ENCODE results near the gene TRIB2. TPM values are rescaled to one million over a fixed set of nuclear protein-coding genes. Genes with fewer than 3 reads are reported as not detected.

TRIB2 gene
- total RNA-seq, 1 experiment from 2014 or later = 6.2 TPM

DNA sequence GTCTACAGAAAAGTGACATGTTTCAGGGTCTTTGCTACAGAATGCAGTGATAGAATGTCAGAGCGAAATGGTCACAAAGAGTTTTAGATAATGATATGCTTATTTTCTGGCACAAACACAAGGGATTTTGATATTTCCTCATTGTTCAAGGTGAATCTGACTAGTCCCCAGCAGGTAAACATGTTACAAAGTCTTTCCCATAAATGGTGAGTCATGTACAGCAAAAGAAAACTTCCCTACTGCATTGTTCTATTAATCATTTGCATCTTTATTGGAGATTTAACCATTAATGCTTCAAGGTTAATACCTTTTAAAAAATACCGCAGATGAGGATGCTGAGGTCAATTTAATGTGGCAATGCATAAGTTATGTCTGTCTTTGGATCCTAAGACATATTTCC, 19.1 kb upstream of the TRIB2 start:
- Mint-ChIP-seq H3K9me3 (ENCODE audit: low read depth, unreplicated experiment) (peaks cover 2% of the 10 kb centered on the region), H3K27ac (ENCODE audit: unreplicated experiment) (peak overlapping the region; percentile 63), H3K4me3 (ENCODE audit: low read depth, unreplicated experiment) (no peak overlapping the region), H3K27me3 (ENCODE audit: unreplicated experiment) (no peaks in the 10 kb centered on the region), H3K36me3 (ENCODE audit: insufficient read depth, unreplicated experiment) (no peaks in the 10 kb centered on the region), H3K4me1 (ENCODE audit: low read depth, unreplicated experiment) (peaks cover 45% of the 10 kb centered on the region)
- no TSS peak for BruUV-seq (replicated peaks)
- DNase-seq = no peak
- TF ChIP-seq, protein P1, sequence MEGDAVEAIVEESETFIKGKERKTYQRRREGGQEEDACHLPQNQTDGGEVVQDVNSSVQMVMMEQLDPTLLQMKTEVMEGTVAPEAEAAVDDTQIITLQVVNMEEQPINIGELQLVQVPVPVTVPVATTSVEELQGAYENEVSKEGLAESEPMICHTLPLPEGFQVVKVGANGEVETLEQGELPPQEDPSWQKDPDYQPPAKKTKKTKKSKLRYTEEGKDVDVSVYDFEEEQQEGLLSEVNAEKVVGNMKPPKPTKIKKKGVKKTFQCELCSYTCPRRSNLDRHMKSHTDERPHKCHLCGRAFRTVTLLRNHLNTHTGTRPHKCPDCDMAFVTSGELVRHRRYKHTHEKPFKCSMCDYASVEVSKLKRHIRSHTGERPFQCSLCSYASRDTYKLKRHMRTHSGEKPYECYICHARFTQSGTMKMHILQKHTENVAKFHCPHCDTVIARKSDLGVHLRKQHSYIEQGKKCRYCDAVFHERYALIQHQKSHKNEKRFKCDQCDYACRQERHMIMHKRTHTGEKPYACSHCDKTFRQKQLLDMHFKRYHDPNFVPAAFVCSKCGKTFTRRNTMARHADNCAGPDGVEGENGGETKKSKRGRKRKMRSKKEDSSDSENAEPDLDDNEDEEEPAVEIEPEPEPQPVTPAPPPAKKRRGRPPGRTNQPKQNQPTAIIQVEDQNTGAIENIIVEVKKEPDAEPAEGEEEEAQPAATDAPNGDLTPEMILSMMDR (IDR thresholded peaks at IDR 0.05; ENCODE audit: unreplicated experiment) = no peak
- intact Hi-C loops (cut with micrococcal nuclease; ENCODE audit: unreplicated experiment) = loop anchor here (5.0 kb wide), 1 partner anchor 90 kb away; no protein-coding TSS in a partner anchor
- CTCF ChIA-PET = no interaction called here

DNA sequence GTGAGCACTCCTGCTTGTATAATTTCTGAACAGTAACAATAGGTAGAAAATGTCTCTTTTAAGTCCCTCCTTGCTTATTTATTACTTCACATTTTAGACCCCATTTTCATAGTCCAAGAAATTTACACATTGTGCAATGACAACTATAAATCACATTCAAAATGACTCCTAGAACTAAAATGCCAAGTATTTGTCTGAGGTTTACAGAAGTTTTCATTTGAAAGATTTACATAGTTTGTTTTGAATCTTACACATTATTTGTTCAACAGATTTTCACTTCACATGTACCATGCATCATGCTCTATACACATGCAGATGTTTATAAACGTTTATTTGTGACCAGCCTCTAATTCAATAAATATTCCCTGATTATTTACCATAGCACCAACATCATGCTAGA, 15.7 kb upstream of the TRIB2 start:
- intact Hi-C loops (cut with micrococcal nuclease; ENCODE audit: unreplicated experiment) = no loop called here
- CTCF ChIA-PET = interaction anchor here (2.0 kb wide), 1 partner anchor 15 kb away, joined by 7 read pairs; the partner anchor contains the start of gene TRIB2
- H3K27ac Mint-ChIP-seq (ENCODE audit: unreplicated experiment) = no peak overlapping the region

DNA sequence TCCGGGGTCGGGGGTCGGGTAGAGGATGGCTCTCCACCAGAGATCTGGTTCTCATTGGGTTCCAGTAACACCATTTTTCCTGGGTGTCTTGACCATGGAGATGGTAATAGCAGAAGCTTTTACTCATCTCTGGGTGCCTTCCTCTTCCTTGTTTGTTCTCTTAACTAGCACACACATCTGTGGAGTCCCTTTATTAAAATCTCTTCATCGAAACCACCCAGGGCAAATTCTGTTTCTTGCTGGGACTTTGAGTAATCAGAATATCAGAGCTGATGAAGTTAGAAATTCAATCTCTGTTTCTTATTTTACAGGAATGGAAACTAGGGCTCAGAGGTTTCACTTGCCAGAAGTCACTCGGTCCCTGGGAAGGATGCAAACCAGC, 15.0 kb upstream of the TRIB2 start:
- Mint-ChIP-seq H3K27ac (ENCODE audit: unreplicated experiment) (no peak overlapping the region), H3K4me3 (ENCODE audit: low read depth, unreplicated experiment) (no peak overlapping the region)
- CTCF ChIA-PET = interaction anchor here (2.0 kb wide), 2 partner anchors 14 to 18 kb away, joined by 4 to 7 read pairs; partner anchors contain the start of gene TRIB2

More for the DNA sequence above, 15.7 kb upstream of the TRIB2 start:
- TF ChIP-seq, protein P1 (IDR thresholded peaks at IDR 0.05; ENCODE audit: unreplicated experiment) = no peak
- no peak for DNase-seq
- Mint-ChIP-seq H3K4me1 (ENCODE audit: low read depth, unreplicated experiment) (peaks cover 51% of the 10 kb centered on the region), H3K9me3 (ENCODE audit: low read depth, unreplicated experiment) (peaks cover 2% of the 10 kb centered on the region), H3K4me3 (ENCODE audit: low read depth, unreplicated experiment) (no peak overlapping the region), H3K27me3 (ENCODE audit: unreplicated experiment) (no peaks in the 10 kb centered on the region), H3K36me3 (ENCODE audit: insufficient read depth, unreplicated experiment) (no peaks in the 10 kb centered on the region)
- BruUV-seq (replicated peaks) = no TSS peak

DNA sequence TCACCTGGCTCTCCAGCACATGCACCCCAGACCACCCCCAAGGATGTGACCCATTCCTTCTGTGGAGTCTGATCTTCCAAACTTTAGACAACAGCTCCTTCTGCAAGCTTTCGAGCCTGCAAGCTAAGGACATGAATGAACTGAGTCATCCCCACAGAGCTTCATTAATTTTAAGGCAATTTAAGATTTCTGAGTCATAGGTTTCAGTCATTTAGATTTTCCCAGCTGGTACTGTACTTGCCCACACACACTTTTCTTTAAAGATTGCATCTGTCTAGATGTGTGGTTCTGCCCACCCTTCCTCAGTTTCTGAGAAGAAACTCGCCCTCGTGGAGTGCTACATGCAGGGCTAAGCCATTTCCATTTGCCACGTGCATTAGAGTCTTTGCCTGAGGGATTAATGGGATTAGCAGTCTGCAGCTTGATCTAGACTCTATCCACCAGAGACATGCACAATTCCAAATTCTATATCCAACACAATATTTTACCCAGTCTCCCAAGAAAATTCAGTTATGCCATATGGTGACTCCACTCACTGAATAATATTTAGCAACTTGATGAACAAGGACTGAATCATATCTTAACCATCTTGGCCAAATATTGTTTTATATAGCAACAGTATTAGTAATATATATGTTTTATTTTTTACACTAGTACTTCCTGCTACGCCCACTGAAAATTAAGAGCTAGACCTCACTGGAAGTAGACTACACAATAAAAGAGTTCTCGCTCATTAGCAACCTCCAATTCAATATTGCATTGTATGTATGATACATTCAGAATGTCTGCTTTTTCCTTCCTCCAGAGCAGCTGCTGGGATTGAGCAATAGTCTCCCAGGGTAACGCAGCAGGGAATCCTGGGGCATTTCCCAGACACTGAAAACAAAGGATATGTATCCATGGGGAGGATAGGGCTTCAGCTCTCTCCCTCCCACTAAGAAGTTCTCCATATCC, 14.3 kb upstream of the TRIB2 start:
- BruUV-seq (replicated peaks) = no TSS peak
- peak overlapping the region; percentile 45 for H3K27ac Mint-ChIP-seq (ENCODE audit: unreplicated experiment)
- CTCF ChIA-PET = interaction anchor here (0.8 to 2.0 kb wide), 4 partner anchors 13 to 269 kb away, joined by 3 to 7 read pairs (median 4); partner anchors contain the start of gene TRIB2
- peaks cover 2% of the 10 kb centered on the region for H3K9me3 Mint-ChIP-seq (ENCODE audit: low read depth, unreplicated experiment)
- intact Hi-C loops (cut with micrococcal nuclease; ENCODE audit: unreplicated experiment) = no loop called here
- no peaks in the 10 kb centered on the region for H3K27me3 Mint-ChIP-seq (ENCODE audit: unreplicated experiment)
- TF ChIP-seq, protein P1 (IDR thresholded peaks at IDR 0.05; ENCODE audit: unreplicated experiment) = no peak
- DNase-seq = peak; percentile 43
- H3K4me1 Mint-ChIP-seq (ENCODE audit: low read depth, unreplicated experiment) = peaks cover 39% of the 10 kb centered on the region
- no peak overlapping the region for H3K4me3 Mint-ChIP-seq (ENCODE audit: low read depth, unreplicated experiment)
- H3K36me3 Mint-ChIP-seq (ENCODE audit: insufficient read depth, unreplicated experiment) = no peaks in the 10 kb centered on the region

More for the DNA sequence above, 15.0 kb upstream of the TRIB2 start:
- intact Hi-C loops (cut with micrococcal nuclease; ENCODE audit: unreplicated experiment) = no loop called here
- H3K9me3 Mint-ChIP-seq (ENCODE audit: low read depth, unreplicated experiment) = peaks cover 2% of the 10 kb centered on the region
- no peak for DNase-seq
- H3K36me3 Mint-ChIP-seq (ENCODE audit: insufficient read depth, unreplicated experiment) = no peaks in the 10 kb centered on the region
- BruUV-seq (replicated peaks) = no TSS peak
- H3K4me1 Mint-ChIP-seq (ENCODE audit: low read depth, unreplicated experiment) = peaks cover 43% of the 10 kb centered on the region
- TF ChIP-seq, protein P1 (IDR thresholded peaks at IDR 0.05; ENCODE audit: unreplicated experiment) = no peak
- no peaks in the 10 kb centered on the region for H3K27me3 Mint-ChIP-seq (ENCODE audit: unreplicated experiment)
